ENCODE results near the gene UCHL5. TPM values are rescaled to one million over a fixed set of nuclear protein-coding genes. Genes with fewer than 3 reads are reported as not detected.
A peak's percentile ranks its signal among the peaks of the same experiment; 100 is the strongest.
"Not testable (repeated sequence)": the region's sequence is repeated elsewhere in the genome, so short reads cannot be mapped to it uniquely, and the experiment has no call there.

UCHL5 gene
- polyA plus RNA-seq, 10 donors: 33.3 to 46.8 (median 38.1) TPM

DNA sequence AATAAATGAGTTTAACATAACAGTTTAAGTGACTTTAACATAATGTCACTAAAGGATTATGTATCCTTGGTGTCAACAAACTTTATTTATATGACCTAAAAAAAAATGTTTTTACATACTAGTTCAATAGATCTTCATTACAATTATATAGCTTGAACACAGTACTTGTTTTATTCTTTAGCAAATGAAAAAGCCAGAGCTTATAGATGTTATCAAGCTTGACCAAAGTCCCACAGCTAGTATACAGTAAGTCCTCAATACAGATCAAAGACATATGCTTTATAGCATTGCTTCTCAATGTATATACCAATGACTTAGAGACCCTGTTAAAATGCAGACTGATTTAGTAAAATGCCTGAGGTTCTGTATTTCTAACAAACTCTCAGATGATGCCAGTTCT is 42.4 kb downstream of the UCHL5 start:
- no peak for DNase-seq

DNA sequence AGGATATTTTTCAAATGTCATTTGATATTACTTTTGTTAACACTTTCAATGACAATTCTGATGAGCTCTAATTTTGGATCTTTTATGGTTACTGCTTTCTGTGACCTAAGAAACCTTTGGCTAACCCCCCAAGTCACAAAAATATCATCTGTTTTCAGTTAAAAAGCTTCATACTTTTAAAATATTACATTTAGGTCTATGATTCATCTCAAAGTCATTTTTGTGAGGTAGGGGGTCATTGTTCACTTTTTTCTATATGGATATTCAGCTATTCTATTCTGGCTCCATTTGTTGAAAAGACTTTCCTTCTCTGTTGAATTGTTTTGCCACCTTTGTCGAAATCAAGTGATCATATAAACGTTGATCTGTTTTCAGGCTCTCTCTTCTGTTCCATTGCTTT is 44.8 kb downstream of the UCHL5 start:
- DNase-seq: peak; percentile 30 to 43 (median 33)

DNA sequence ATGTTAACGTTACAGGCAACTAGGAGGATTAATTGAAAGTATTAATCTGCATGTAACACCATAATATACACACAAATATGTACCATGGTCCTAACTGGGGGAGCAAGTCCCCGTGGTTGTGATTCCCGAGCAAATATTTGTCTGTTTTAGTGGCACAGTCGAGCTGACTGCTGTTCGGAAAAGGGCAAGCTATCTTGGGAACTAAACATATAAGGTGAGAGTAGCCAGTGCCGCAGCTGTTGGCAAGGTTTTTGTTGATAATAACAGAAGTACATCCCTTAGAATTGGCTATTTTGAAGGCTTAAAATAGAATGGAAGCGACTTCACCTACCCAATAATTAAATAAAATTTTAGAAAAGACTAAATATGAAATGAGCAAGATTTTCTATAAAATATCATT is 45.5 kb downstream of the UCHL5 start:
- DNase-seq: peak in 1 of 3 donors; percentile 26

DNA sequence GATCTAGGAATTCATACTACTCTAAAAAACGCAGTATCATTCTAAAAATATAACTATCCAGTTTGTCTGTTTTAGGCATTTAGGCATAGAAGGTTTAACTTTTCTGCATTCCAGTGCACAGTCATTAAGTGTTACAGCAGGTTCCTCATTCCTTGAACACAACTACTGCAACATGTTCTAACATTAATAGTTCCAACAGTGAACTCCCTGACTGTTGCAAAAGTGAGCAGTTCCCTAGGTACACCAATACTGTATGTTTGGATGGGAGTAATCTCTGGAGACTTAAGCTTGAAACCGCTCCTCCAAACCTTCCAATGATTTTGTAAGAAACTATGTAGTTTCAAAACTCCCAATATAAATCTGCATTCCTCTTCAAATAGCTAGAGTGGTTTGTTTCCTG is 46.2 kb downstream of the UCHL5 start:
- peak; percentile 40 to 74 (median 63) for DNase-seq

DNA sequence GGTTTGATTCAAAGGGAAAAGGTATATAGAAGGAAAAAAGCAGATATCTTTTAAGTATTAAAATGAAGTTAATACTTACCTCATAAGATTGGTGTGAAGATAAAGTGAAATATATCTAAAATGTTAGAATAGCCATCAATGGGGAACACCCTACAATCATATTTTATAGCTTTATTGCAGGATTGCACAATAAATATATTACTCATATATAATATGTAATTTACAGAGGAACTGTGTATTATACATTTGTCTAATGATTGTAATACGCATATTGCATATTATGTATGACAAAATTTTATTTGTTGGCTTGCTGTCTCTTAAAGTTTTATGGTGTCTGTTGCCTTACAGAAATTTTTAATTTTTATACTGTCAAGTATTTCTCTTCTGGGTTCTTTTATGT is 47.8 kb downstream of the UCHL5 start:
- no peak for DNase-seq

DNA sequence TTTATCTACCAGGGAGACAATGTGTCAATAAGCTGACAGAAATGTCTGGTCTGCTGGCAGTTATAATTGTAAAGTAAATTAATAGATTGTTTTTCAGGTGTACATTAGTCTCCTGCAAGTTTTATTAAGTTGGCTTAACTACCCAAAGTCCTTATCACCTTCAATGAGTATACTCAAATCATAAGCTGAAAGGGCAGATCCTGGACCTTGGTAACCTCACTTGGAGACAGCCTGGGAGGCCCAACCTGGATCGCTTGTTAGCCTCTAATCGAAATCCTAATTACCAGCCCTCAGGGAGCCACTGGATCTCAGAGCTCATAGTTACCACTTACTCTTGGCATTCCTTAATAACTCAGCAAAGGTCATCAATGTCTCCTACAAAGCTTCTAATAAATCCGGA is 49.7 kb downstream of the UCHL5 start:
- no peak for DNase-seq

DNA sequence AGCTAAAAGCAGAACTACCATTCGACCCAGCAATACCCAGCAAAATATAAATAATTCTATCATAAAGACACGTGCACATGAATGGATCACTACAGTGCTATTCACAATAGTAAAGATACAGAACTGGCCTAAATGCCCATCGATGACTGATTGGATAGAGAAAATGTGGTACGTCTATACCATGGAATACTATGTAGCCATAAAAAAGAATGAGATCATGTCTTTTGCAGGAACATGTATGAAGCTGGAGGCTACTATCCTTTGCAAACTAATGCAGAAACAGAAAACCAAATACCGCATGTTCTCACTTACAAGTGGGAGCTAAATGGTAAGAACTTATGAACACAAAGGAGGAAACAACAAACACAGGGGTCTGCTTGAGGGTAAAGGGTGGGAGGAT is 53.4 kb downstream of the UCHL5 start:
- no peak for DNase-seq

DNA sequence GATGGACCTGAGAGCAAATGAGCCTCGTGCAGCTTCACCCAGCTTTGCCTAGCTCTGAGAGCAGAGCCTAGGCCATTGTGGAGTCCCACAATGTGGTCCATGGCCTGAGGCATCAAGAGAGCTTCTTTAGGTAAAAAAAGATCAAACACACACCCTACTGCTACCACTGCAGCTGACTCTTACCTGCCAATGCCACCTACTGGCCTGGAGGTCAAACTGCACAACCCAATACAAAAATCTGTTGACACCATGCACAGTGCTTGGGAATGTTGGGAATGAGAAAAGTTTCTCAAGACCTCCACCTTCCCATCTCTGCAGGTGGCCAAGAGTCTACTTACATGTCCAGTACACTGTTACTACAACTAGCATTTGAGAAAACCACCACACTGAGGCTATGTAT is 60.6 kb downstream of the UCHL5 start:
- DNase-seq: no peak

DNA sequence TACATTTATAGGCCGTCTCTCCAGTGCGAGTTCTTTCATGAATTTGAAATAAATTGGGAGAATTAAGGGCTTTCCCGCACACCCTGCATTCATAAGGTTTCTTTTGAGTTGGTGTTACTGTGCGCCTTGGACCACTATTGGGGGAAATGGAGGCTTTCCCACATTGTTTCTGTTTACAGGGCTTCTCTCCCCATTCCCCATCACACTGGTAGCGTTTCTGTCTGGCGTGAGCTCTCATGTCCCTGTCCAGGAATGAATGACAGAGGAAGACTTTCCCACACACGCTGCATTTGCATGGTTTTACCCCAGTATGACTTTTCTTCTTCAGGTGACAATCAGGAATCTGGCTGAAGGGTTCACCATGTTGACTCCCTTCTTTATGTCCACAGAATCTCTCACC is 65.0 kb downstream of the UCHL5 start:
- no peak for DNase-seq

DNA sequence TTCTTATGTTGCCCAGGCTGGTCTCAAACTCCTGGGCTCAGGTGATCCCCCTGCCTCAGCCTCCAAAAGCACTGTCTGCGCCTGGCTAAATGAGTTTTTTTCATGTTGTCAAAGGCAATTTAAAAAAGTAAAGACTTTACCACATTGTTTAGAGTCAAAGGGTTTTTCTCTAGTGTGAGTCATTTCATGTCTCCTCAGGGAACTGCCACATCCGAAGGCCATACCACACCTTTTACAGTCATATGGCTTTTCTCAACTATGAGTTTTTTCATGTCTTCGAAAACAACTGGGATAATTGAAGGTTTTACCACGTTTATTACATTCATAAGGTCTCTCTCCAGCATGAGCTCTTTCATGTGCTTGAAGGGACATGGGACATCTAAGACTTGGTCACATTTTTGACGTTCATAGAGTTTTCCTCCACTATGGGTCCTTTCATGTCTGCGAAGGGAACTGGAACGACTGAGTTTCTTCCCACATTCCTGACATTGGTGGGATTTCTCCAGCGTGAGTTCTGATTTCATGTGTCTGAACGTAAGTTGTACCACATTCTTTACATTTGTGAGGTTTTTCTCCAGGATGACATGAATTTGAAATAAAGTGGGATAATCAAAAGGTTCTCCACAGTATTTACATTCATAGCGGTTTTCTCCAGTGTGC is 65.6 kb downstream of the UCHL5 start:
- DNase-seq: no peak

DNA sequence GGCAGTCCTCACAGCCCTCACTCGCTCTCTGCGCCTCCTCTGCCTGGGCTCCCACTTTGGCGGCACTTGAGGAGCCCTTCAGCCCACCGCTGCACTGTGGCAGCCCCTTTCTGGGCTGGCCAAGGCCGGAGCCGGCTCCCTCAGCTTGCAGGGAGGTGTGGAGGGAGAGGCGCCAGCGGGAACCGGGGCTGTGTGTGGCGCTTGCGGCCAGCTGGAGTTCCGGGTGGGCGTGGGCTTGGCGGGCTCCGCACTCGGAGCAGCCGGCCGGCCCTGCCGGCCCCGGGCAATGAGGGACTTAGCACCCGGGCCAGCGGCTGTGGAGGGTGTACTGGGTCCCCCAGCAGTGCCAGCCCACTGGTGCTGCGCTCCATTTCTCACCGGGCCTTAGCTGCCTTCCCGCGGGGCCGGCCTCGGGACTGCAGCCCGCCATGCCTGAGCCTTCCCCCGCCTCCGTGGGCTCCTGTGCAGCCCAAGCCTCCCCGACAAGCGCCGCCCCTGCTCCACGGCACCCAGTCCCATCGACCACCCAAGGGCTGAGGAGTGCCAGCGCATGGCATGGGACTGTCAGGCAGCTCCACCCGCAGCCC is 72.3 kb downstream of the UCHL5 start:
- not testable (repeated sequence) for DNase-seq

DNA sequence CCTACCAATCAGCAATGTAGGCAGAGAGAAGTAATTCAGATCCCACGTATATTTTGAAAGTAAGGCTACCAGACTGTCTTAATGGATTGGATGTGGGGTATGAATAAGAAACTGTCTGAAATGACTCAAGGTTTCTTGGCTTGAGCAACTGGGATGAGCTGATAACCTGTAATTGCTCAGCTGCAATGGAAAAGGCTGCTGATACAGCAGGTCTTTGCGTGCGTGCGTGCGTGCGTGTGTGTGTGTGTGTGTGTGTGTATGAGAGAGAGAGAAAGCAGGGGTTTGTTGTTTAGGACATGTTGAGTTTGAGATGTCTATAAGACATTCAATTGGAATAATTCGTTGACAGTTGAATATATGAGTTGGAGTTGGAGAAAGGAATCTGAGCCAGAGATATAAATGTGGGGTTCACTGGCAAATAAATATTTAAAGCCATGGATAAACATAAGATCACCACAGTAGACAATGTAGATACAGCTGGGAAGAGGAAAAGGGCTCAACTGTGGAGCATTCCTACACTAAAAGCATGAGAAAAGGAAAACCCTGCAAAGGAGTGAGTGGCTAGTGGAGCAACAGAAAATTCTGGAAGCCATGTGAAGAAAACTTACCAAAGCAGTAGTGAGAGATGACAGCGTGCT is 72.9 kb downstream of the UCHL5 start:
- no peak for DNase-seq

DNA sequence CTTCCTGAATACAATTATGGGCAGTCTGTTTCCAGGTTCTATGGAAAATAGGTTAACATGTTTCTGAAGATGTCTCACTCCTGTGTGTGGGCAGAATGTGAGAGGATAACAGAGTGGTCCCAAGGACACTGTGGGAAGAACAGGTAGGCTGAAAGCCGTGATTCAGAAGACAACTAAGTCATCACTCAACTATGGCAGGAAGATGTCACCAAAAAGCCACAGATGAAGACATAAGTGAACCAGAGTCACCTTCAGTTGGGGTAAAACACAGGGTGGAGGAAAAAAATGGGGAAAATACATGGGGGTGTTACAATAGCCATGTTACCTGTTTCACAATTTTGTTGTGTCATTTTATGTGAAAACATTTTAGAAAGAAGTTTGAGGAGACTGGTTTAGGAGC is 75.1 kb downstream of the UCHL5 start:
- DNase-seq: no peak

DNA sequence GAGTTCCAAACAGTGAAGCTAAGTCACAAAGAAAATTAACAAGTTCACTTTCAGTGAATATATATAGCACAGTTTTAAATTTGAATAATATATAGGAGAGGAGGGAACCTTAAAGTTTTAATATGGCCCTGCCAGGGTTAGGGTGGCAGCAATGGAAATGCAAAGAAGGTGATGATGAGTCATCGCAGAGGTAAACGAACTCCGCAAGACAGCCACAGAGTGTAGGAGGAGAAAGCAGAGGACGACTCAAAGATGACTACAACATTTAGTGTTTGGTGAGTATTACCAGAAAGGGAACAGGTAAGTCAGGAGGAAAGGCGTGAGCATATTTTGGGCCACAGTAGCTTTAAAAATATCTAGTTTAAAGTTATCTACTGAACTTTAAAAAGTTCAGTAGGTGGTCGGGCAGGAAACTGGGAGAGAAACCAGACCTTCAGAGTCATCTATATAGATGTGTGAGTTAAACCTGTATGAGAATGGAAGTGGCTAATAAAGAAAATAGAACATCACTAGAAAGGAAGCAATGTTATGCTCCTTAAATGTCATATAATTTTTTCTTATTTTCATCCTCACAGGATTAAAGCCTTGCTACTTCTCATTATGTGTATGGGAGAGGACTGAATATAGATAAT is 75.7 kb downstream of the UCHL5 start:
- DNase-seq: no peak

DNA sequence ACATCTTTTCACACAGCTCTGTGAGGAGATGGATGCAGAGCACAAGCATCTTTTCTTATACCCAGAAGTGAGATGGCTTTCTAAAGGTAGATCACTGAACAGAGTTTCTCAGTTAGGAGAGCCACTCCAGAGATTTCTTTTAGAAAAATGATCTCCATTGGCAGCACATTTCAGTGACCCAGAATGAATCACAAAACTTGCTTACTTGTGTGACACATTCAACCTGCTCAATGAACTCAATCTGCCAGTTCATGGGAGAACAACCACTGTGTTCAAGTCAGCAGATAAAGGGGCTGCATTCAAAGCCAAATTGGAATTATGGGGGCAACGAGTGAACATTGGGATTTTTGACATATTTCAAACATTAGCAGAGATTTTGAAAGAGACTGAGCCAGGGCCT is 78.3 kb downstream of the UCHL5 start:
- DNase-seq: no peak

DNA sequence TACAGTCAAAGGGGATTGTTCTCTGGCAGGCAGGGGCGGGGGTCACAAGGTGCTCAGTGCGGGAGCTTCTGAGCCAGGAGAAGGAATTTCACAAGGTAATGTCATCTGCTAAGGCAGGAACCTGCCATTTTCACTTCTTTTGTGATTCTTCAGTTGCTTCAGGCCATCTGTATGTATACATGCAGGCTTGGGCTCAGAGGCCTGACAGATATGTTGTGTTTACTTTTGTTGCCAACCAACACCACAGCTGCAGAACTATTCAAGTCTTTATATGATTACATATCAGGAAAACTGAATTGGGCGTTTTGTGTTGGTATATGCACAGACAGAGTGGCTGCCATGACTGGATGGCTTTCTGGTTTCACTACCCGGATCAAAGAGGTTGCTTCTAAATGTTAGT is 78.8 kb downstream of the UCHL5 start:
- not testable (repeated sequence) for DNase-seq

DNA sequence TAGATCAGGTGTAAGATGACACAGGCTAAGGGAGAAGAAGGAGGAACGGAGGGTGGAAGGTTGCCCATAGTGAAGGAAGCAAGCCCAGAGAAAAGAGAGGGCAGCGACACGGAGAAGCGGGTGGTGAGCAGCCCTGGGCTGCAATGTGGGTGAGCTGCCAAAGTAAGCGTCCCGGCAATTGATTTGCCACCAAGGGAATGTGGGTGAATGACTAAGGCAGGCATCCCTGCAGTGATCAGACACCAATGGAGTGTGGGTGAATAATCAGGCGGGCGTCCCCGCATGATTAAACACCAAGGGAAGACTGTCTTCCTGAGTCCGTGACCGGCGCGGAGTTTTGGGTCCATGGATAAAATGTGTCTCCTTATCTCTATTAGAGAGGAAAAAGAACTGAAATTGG is 79.6 kb downstream of the UCHL5 start:
- DNase-seq: no peak

DNA sequence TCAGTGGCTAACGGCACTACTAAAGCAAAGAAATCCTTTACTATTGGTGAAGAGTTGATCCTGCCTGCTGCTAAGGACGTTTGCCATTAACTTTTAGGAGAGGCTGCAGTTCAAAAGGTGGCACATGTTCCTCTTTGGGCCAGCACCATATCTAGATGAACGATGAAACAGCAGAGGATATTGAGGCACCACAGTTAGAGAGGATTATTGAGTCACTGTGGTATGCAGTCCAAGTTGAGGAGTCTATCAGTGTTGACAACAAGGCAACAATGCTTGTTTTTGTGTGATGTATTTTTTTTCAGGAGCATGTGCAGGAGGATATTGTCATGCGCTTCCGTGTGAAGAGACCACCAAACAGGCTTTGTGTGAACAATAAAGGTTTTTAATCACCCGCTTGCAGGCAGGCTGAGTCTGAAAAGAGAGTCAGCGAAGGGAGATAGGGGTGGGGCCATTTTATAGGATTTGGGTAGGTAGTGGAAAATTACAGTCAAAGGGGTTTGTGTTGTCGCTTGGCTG is 80.9 kb downstream of the UCHL5 start:
- no peak for DNase-seq

DNA sequence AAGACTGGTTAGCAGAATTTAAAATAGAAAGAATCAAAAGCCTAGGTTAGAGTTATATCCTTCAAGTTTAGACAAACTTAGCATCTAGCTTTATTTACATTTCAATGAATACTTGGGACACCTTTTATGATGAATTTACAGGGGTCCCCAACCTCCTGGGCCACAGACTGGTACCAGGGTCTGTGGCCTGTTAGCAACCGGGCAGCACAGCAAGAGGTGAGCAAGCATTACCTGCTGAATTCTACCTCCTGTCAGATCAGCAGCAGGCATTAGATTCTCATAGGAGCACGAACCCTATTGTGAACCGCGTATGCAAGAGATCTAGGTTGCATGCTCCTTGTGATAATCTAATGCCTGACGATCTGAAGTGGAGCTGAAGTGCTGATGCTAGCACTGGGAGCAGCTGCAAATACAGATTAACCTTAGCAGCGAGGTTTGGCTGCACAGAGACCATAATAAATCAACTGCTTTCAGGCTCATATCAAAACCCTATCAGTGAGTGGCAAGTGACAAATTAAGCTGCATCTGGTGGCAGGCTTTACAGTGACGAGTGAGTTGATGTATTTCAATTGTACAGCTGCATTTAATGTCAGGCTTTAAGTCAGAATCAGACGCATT is 82.0 kb downstream of the UCHL5 start:
- no peak for DNase-seq

DNA sequence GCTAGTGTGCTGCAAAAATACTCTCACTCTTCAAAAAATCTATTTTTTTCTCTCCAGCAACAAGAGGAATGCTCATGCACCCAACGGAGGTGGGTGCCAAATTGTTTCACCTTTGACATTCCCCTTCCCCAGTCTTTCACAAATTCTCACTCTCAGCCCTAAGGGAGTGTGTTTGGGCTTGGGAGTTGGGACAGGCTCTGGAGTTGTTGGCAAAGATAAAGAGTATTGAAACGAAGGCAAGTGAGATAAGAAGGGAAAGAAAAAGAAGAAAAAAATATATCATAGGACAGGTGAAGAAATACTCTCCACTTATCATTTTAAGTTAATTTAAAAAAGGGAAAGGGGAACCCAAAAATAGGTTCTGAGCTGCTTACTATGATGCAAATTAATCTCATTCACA is 82.6 kb downstream of the UCHL5 start:
- no peak for DNase-seq

DNA sequence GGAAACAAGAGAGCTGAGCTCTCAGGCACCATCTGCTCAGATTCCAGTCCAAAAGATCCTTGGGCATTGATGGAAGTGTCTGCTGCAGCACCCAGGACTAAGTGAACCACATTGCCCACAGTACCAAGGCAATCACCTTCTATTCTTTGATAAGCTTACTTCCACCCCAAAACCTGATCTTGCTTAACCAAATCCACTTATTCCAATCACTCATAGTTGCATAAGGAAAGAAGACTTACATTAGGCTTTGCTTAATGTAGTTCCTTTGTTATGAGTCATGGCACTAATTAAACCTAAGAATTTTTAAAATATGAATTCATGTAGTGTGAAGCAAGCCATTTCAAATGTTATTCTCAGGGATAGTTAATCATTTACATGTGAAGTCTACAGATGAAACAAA is 84.5 kb downstream of the UCHL5 start:
- DNase-seq: peak in 1 of 3 donors; percentile 14

DNA sequence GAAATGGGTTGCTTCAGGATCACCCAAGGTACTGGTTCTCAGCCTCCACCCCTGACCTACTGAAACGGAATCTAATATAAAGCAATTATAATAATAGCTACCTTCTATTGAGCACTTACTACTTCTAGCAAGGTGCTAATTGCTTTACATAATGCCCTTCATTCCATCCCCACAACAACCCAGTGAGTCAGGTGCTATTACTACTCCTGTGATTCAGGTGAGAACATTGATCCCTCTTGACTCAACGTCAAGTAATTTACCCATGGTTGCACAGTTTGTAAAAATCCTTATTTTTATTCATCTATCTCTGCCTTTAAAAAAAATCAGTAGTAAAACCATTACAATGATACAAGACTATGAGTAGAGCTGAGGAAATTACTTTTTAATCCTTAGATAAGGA is 85.2 kb downstream of the UCHL5 start:
- no peak for DNase-seq

Data from muscle of back (tissue), 11 donors.